Vagina (tissue), 2 donors: ENCODE measurements around the gene ANKHD1. TPM values are rescaled to one million over a fixed set of nuclear protein-coding genes. Genes with fewer than 3 reads are reported as not detected.

Experiments
- DNase-seq, 2 donors: peaks; one replicate each; pipeline ENCODE4 v3.0.0-alpha.2; 2017; ENCODE audit errors: extremely low spot score in 2 of 2
- H3K27ac ChIP-seq: fragments of 200-600 bp; sonication (generic); one replicate; pipeline ENCODE4 v1.5.1; 2019
- H3K27me3 ChIP-seq: fragments of 200-600 bp; sonication (generic); one replicate; pipeline ENCODE4 v1.5.1; 2019
- H3K36me3 ChIP-seq, 2 donors: fragments of 200-600 bp; sonication (generic); one replicate each; pipeline ENCODE4 v1.5.1; 2017 to 2019
- H3K4me1 ChIP-seq: fragments of 200-600 bp; sonication (generic); one replicate; pipeline ENCODE4 v1.5.1; 2019
- H3K4me3 ChIP-seq, 2 donors: fragments of 200-600 bp; sonication (generic); 1 replicate in 1 of 2; 2 replicates in 1 of 2; pipeline ENCODE4 v1.5.1; 2016 to 2019
- H3K9me3 ChIP-seq: fragments of 200-600 bp; sonication (generic); one replicate; pipeline ENCODE4 v1.5.1; 2019
- POLR2A ChIP-seq, 2 donors: fragments of 450-650 bp; IDR thresholded peaks; one replicate each; pipeline ENCODE4 v1.6.1; 2017; ENCODE audit warnings: antibody characterized with exemption in 2 of 2, mild to moderate bottlenecking in 2 of 2, moderate library complexity in 2 of 2
- POLR2AphosphoS5 ChIP-seq, 2 donors: sonication (generic); formaldehyde crosslinking; IDR thresholded peaks; one replicate each; pipeline ENCODE4 v1.9.0; 2017; ENCODE audit warnings: antibody characterized with exemption in 2 of 2, mild to moderate bottlenecking in 2 of 2, low read depth in 1 of 2; ENCODE audit not compliant: insufficient read depth in 1 of 2
- intact Hi-C: fragments of 100-400 bp; cut with DNase I; formaldehyde crosslinking; loops from one replicate; pipeline ENCODE4 v1.15.1; 2023
- total RNA-seq: library from RNA; depleted of rRNA; stranded (reverse); fragments of >200 nt; gene quantifications from one replicate; pipeline ENCODE4 v1.2.3, GENCODE V29; 2016
- TF ChIP-seq, protein P1 (sequence below), 3 experiments: fragments of 450-650 bp in 2 of 3; fragments of 200-600 bp in 1 of 3; sonication (generic) in 1 of 3; IDR thresholded peaks; one replicate each; pipeline ENCODE4 v1.5.1; 2017 to 2019; ENCODE audit warnings: antibody characterized with exemption in 3 of 3, mild to moderate bottlenecking in 2 of 3, moderate library complexity in 2 of 3

The ANKHD1 gene
- total RNA-seq, 1 donor from 2014 or later = 140 TPM

GRCh38 chr5:140542972-140543371 is 141.3 kb downstream of the ANKHD1 start:
- no peaks in the 10 kb centered on the region for H3K27me3 ChIP-seq
- peaks cover 9% of the 10 kb centered on the region for H3K4me1 ChIP-seq
- DNase-seq = no peak
- TF ChIP-seq POLR2AphosphoS5 (IDR thresholded peaks at IDR 0.05; ENCODE audit: insufficient read depth in 1 of 2, low read depth in 1 of 2) (no peak), POLR2A (IDR thresholded peaks at IDR 0.05) (no peak)
- TF ChIP-seq, protein P1, sequence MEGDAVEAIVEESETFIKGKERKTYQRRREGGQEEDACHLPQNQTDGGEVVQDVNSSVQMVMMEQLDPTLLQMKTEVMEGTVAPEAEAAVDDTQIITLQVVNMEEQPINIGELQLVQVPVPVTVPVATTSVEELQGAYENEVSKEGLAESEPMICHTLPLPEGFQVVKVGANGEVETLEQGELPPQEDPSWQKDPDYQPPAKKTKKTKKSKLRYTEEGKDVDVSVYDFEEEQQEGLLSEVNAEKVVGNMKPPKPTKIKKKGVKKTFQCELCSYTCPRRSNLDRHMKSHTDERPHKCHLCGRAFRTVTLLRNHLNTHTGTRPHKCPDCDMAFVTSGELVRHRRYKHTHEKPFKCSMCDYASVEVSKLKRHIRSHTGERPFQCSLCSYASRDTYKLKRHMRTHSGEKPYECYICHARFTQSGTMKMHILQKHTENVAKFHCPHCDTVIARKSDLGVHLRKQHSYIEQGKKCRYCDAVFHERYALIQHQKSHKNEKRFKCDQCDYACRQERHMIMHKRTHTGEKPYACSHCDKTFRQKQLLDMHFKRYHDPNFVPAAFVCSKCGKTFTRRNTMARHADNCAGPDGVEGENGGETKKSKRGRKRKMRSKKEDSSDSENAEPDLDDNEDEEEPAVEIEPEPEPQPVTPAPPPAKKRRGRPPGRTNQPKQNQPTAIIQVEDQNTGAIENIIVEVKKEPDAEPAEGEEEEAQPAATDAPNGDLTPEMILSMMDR (IDR thresholded peaks at IDR 0.05) = no peak
- no peaks in the 10 kb centered on the region for H3K9me3 ChIP-seq
- H3K4me3 ChIP-seq = no peak overlapping the region
- no peak overlapping the region for H3K27ac ChIP-seq
- H3K36me3 ChIP-seq = peaks cover 0 to 61% of the 10 kb centered on the region in 2 donors
- intact Hi-C loops = loop anchor here (10.0 kb wide), 1 partner anchor 138 kb away; the partner anchor contains the start of gene ANKHD1

GRCh38 chr5:140544986-140545385 is 143.4 kb downstream of the ANKHD1 start:
- Histone ChIP-seq H3K4me1 (peaks cover 29% of the 10 kb centered on the region), H3K9me3 (no peaks in the 10 kb centered on the region), H3K36me3 (peaks cover 0 to 47% of the 10 kb centered on the region in 2 donors), H3K27me3 (no peaks in the 10 kb centered on the region), H3K4me3 (no peak overlapping the region), H3K27ac (no peak overlapping the region)
- intact Hi-C loops = loop anchor here (5.0 to 10.0 kb wide), 2 partner anchors 102 to 140 kb away; partner anchors contain the start of genes ANKHD1, IK and NDUFA2
- TF ChIP-seq POLR2AphosphoS5 (IDR thresholded peaks at IDR 0.05; ENCODE audit: insufficient read depth in 1 of 2, low read depth in 1 of 2) = no peak
- TF ChIP-seq, protein P1 (IDR thresholded peaks at IDR 0.05) = no peak
- TF ChIP-seq POLR2A (IDR thresholded peaks at IDR 0.05) = no peak
- DNase-seq = no peak

DNA sequence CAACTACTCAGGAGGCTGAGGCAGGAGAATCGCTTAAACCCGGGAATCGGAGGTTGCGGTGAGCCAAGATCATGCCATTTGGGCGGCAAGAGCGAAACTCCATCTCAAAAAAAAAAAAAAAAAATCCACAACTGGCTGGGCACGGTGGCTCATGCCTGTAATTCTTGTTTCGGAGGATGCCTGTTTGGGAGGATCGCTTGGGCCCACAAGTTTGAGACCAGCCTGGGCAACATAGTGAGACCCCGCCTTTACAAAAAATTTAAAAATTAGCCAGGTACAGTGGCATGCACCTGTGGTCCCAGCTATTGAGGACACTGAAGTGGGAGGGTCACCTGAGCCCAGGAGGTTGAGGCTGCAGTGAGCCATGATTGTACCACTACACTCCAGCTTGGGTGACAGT is 144.0 kb downstream of the ANKHD1 start:
- DNase-seq = no peak
- no peak overlapping the region for H3K27ac ChIP-seq
- peaks cover 0 to 46% of the 10 kb centered on the region in 2 donors for H3K36me3 ChIP-seq
- H3K4me3 ChIP-seq = no peak overlapping the region
- no peaks in the 10 kb centered on the region for H3K27me3 ChIP-seq
- H3K4me1 ChIP-seq = peaks cover 33% of the 10 kb centered on the region
- H3K9me3 ChIP-seq = no peaks in the 10 kb centered on the region
- intact Hi-C loops = loop anchor here (5.0 to 10.0 kb wide), 2 partner anchors 102 to 141 kb away; partner anchors contain the start of genes ANKHD1, IK and NDUFA2
- TF ChIP-seq POLR2AphosphoS5 (IDR thresholded peaks at IDR 0.05; ENCODE audit: insufficient read depth in 1 of 2, low read depth in 1 of 2) (no peak), POLR2A (IDR thresholded peaks at IDR 0.05) (no peak)
- TF ChIP-seq, protein P1 (IDR thresholded peaks at IDR 0.05) = no peak

DNA sequence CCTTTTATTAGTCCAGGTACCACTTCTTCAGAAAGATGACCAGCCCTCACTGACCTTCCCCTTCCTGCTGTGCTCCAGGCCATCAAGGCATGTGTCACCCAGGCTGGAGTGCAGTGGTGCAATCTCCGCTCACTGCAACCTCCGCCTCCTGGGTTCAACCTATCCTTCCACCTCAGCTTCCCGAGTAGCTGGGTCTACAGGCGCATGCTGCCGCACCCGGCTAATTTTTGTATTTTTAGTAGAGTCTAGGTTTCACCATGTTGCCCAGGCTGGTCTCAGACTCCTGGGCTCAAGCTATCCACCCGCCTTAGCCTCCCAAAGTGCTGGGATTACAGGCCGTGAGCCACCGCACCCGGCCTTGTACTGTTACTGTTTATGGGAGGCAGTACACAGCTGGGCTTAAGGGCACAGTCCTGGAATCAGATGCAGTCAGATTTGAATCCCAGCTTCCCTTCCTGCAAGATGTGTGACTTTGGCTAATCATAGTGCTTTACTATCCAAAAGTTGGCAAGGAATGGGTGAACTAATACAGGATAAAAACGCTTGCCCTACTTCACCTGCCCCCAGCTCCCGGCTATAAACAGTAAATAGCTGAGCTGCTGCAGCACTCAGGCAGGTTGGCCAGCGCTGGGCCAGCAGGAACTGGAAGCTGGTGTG is 145.3 kb downstream of the ANKHD1 start:
- Histone ChIP-seq H3K4me3 (peak overlapping the region; percentile 50 to 75), H3K27me3 (no peaks in the 10 kb centered on the region), H3K4me1 (peaks cover 33% of the 10 kb centered on the region), H3K27ac (peak overlapping the region; percentile 89), H3K9me3 (no peaks in the 10 kb centered on the region), H3K36me3 (peaks cover 0 to 46% of the 10 kb centered on the region in 2 donors)
- TF ChIP-seq, protein P1 (IDR thresholded peaks at IDR 0.05) = no peak
- TF ChIP-seq POLR2AphosphoS5 (IDR thresholded peaks at IDR 0.05; ENCODE audit: insufficient read depth in 1 of 2, low read depth in 1 of 2) = no peak
- TF ChIP-seq POLR2A (IDR thresholded peaks at IDR 0.05) = no peak
- intact Hi-C loops = loop anchor here (5.0 to 10.0 kb wide), 2 partner anchors 100 to 142 kb away; partner anchors contain the start of genes ANKHD1, IK and NDUFA2
- peak in 1 of 2 donors; percentile 89 for DNase-seq
